PC-3 (cell line): ENCODE measurements around the gene CPVL. TPM values are rescaled to one million over a fixed set of nuclear protein-coding genes. Genes with fewer than 3 reads are reported as not detected.
A peak's percentile ranks its signal among the peaks of the same experiment; 100 is the strongest.
"Not testable (repeated sequence)": the region's sequence is repeated elsewhere in the genome, so short reads cannot be mapped to it uniquely, and the experiment has no call there.

Experiments
- ATAC-seq: fragments of 200-7000 bp; cut with Tn5 transposase; 2 replicates; pipeline ENCODE4 v1.9.1; 2020; ENCODE audit warnings: mild to moderate bottlenecking, moderate library complexity
- BruUV-seq: library from RNA; stranded (reverse); fragments of 400-500 nt; replicated peaks from 2 replicates; lab custom pipeline; 2021; lab: Mats Ljungman, UMichigan
- CTCF ChIA-PET: fragments of 300-600 bp; sonication (Branson Sonifier 250); formaldehyde crosslinking; loops from one replicate; lab custom pipeline; 2022; ENCODE audit warnings: antibody characterized with exemption; lab: Charles Lee
- POLR2A ChIA-PET: fragments of 300-600 bp; sonication (Branson Sonifier 250); formaldehyde crosslinking; loops from one replicate; lab custom pipeline; 2022; ENCODE audit warnings: antibody characterized with exemption; ENCODE audit not compliant: unreplicated experiment; lab: Charles Lee
- DNase-seq: peaks from one replicate; pipeline ENCODE4 v3.0.0-alpha.2; 2015
- H2AFZ ChIP-seq: fragments of 300-600 bp; sonication (generic); 2 replicates; pipeline ENCODE4 v1.6.0; 2016; ENCODE audit warnings: antibody characterized with exemption, low read length
- H3F3A ChIP-seq: fragments of 300-600 bp; sonication (generic); one replicate; pipeline ENCODE4 v1.6.0; 2017; ENCODE audit warnings: antibody characterized with exemption, low read length, control low read depth, mild to moderate bottlenecking; ENCODE audit not compliant: unreplicated experiment
- H3K27ac ChIP-seq: fragments of 300-600 bp; sonication (generic); 2 replicates; pipeline ENCODE4 v1.5.1; 2016; ENCODE audit warnings: mild to moderate bottlenecking, low read length
- H3K27me3 ChIP-seq: fragments of 300-600 bp; sonication (generic); 2 replicates; pipeline ENCODE4 v1.6.1; 2016; ENCODE audit warnings: low read length, mixed read lengths
- H3K36me3 ChIP-seq: fragments of 300-600 bp; sonication (generic); 2 replicates; pipeline ENCODE4 v1.6.1; 2016; ENCODE audit warnings: low read depth, mixed run types, low read length, mixed read lengths
- H3K4me1 ChIP-seq: fragments of 300-600 bp; sonication (generic); 2 replicates; pipeline ENCODE4 v1.5.1; 2016; ENCODE audit warnings: low read length; ENCODE audit not compliant: insufficient read depth
- H3K4me2 ChIP-seq: fragments of 300-600 bp; sonication (generic); 2 replicates; pipeline ENCODE4 v1.6.0; 2016; ENCODE audit warnings: low read length
- H3K4me3 ChIP-seq: fragments of 300-600 bp; sonication (generic); 2 replicates; pipeline ENCODE4 v1.5.1; 2016; ENCODE audit warnings: mild to moderate bottlenecking, low read length, mixed read lengths
- H3K79me2 ChIP-seq: fragments of 300-600 bp; sonication (generic); 2 replicates; pipeline ENCODE4 v1.6.1; 2017; ENCODE audit warnings: low read length, mixed read lengths
- H3K9ac ChIP-seq: fragments of 300-600 bp; sonication (generic); 2 replicates; pipeline ENCODE4 v1.6.0; 2016; ENCODE audit warnings: mild to moderate bottlenecking, low read length
- H3K9me2 ChIP-seq: fragments of 300-600 bp; sonication (generic); replicated peaks from 2 replicates; pipeline ENCODE4 v1.6.1; 2016; ENCODE audit warnings: mixed run types, low read length, mixed read lengths
- H3K9me3 ChIP-seq: fragments of 300-600 bp; sonication (generic); 2 replicates; pipeline ENCODE4 v1.6.1; 2016; ENCODE audit warnings: low read length, mixed read lengths
- H4K20me1 ChIP-seq: fragments of 300-600 bp; sonication (generic); 2 replicates; pipeline ENCODE4 v1.6.1; 2016; ENCODE audit warnings: low read length, mixed read lengths
- EZH2 ChIP-seq: fragments of 300-600 bp; sonication (generic); IDR thresholded peaks from one replicate; pipeline ENCODE4 v1.6.1; 2017; ENCODE audit warnings: antibody characterized with exemption, mild to moderate bottlenecking, low read length; ENCODE audit not compliant: unreplicated experiment
- EZH2phosphoT487 ChIP-seq: fragments of 300-600 bp; sonication (generic); IDR thresholded peaks from 2 replicates; pipeline ENCODE4 v1.6.1; 2018; ENCODE audit warnings: mild to moderate bottlenecking, antibody characterized with exemption, low read length, borderline replicate concordance
- intact Hi-C: fragments of 100-400 bp; cut with micrococcal nuclease; formaldehyde crosslinking; loops from 2 replicates; pipeline ENCODE4 v1.9.0; 2023
- total RNA-seq: library from RNA; depleted of rRNA; stranded (reverse); fragments of >200 nt; gene quantifications from 2 replicates; pipeline ENCODE4 v1.2.3, GENCODE V29; 2014
- TF ChIP-seq, protein P1 (sequence below): fragments of 300-600 bp; sonication (generic); conservative IDR thresholded peaks from 2 replicates; pipeline ENCODE4 v1.5.1; 2017; ENCODE audit warnings: antibody characterized with exemption, low read depth, mild to moderate bottlenecking, low read length

The CPVL gene
- total RNA-seq, 1 experiment from 2014 or later = 14.7 TPM

DNA sequence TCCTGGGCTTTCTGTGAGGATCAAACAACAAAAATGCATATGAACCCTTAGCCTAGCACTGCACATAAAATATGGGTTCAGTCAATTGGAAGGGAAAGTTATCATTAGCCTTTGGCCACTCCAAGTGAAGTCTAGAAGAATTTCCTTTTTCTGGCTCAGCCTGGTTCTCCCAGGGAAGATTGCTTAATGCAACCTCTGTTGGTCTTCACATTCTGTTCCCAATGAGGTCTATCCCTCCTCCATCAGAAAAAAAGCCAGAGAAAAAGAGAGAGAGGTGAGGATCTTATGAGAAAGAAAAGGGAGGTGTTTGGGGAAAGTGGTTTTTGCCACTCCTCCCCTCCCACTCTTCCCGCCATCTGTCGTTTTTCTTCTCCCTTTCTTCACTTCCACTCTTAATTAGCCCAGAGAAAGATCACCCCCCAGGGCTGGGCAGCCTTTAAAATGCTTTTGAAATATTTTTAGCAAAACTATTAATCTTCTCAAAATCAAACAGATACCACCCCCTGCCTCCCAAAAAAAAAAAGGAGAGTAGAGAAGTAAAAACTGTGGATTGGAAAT is 31.1 kb downstream of the CPVL start:
- no peaks in the 10 kb centered on the region for H3K27me3 ChIP-seq
- ChIA-PET POLR2A (no interaction called here), CTCF (interaction anchor here (2.5 kb wide), 1 partner anchor 75 kb away, joined by 18 read pairs; no protein-coding TSS in a partner anchor)
- no peak overlapping the region for H3K9ac ChIP-seq
- no peaks in the 10 kb centered on the region for H3K79me2 ChIP-seq
- ATAC-seq (no peak), DNase-seq (no peak)
- no peak overlapping the region for H2AFZ ChIP-seq
- TF ChIP-seq, protein P1, sequence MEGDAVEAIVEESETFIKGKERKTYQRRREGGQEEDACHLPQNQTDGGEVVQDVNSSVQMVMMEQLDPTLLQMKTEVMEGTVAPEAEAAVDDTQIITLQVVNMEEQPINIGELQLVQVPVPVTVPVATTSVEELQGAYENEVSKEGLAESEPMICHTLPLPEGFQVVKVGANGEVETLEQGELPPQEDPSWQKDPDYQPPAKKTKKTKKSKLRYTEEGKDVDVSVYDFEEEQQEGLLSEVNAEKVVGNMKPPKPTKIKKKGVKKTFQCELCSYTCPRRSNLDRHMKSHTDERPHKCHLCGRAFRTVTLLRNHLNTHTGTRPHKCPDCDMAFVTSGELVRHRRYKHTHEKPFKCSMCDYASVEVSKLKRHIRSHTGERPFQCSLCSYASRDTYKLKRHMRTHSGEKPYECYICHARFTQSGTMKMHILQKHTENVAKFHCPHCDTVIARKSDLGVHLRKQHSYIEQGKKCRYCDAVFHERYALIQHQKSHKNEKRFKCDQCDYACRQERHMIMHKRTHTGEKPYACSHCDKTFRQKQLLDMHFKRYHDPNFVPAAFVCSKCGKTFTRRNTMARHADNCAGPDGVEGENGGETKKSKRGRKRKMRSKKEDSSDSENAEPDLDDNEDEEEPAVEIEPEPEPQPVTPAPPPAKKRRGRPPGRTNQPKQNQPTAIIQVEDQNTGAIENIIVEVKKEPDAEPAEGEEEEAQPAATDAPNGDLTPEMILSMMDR = no peak
- TF ChIP-seq EZH2 = no peak
- no peak for TF ChIP-seq EZH2phosphoT487
- no peak overlapping the region for H3K4me2 ChIP-seq
- H4K20me1 ChIP-seq = no peaks in the 10 kb centered on the region
- no TSS peak for BruUV-seq
- no peak overlapping the region for H3K27ac ChIP-seq
- H3K9me3 ChIP-seq = no peaks in the 10 kb centered on the region
- intact Hi-C loops = loop anchor here (10.0 kb wide), 1 partner anchor 450 kb away; the partner anchor contains the start of gene PRR15
- H3K4me1 ChIP-seq = peaks cover 40% of the 10 kb centered on the region
- no peaks in the 10 kb centered on the region for H3K9me2 ChIP-seq
- no peaks in the 10 kb centered on the region for H3K36me3 ChIP-seq
- no peaks in the 10 kb centered on the region for H3F3A ChIP-seq
- H3K4me3 ChIP-seq = no peak overlapping the region

DNA sequence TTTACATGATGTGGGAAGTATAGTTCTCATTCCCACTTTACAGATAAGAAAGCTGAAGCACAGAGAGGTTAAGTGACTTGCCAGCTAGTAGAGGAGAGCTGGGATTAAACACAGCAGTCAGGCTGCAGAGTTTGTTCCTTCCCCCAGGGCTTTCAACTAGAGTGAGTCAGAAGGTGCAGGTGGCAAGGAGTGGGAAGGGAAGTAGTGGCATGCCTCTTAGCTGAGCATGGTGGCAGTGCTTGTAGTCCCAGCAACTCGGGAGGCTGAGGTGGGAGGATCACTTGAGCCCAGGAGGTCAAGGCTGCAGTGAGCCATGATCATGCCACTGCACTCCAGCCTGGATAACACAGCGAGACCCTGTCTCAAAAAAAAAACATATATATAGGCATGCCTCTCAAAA is 32.1 kb downstream of the CPVL start:
- peak; percentile 79 for ATAC-seq
- peak overlapping the region; percentile 1; the same call in 1 of the 2 replicates for H3K4me3 ChIP-seq
- POLR2A ChIA-PET = not testable (repeated sequence)

DNA sequence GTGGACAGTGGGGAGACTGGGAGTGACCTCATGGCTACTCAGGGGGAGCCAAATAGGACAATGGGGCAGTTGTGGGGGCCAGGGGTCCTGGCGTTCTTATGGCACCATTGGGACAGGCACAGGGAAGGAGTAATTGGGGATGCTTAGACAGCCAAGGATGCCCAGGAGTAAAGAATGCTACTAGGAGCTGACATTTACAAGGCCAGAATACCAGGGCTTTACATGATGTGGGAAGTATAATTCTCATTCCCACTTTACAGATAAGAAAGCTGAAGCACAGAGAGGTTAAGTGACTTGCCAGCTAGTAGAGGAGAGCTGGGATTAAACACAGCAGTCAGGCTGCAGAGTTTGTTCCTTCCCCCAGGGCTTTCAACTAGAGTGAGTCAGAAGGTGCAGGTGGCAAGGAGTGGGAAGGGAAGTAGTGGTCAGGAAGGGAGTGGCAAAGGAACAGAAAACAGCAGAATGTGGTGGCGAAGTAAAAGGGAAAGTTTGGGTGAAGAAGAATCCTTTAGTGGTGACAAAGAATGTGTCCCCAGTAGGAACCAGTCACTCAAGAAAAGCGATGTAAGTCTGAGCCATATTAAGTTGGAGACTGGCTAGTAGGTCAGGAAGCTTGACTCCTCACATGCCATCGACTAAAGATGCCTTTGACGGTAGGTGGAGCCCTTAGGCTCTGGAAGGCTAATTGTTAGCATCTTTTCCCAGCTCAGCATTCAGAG is 32.8 kb downstream of the CPVL start:
- Histone ChIP-seq H3F3A (no peaks in the 10 kb centered on the region), H3K79me2 (no peaks in the 10 kb centered on the region), H3K36me3 (no peaks in the 10 kb centered on the region), H3K9me2 (no peaks in the 10 kb centered on the region), H3K4me2 (peak overlapping the region; percentile 71), H3K27me3 (no peaks in the 10 kb centered on the region), H3K4me1 (peaks cover 51% of the 10 kb centered on the region), H3K9ac (peak overlapping the region; percentile 23; the same call in 1 of the 2 replicates), H3K27ac (peak overlapping the region; percentile 76), H3K9me3 (no peaks in the 10 kb centered on the region), H3K4me3 (peak overlapping the region; percentile 1; the same call in 1 of the 2 replicates), H4K20me1 (no peaks in the 10 kb centered on the region), H2AFZ (no peak overlapping the region)
- ChIA-PET CTCF (interaction anchor here (0.6 to 2.5 kb wide), 11 partner anchors 14 to 393 kb away, joined by 3 to 18 read pairs (median 4); partner anchors contain the start of gene CPVL), POLR2A (interaction anchor here (0.6 kb wide), 1 partner anchor 1235 kb away, joined by 16 read pairs; no protein-coding TSS in a partner anchor)
- no peak for TF ChIP-seq EZH2phosphoT487
- TF ChIP-seq EZH2 = no peak
- TF ChIP-seq, protein P1 = peak; percentile 74
- intact Hi-C loops = loop anchor here (1.0 to 10.0 kb wide), 6 partner anchors 34 to 451 kb away; partner anchors contain the start of genes CPVL and PRR15
- ATAC-seq (peak; percentile 90), DNase-seq (peak; percentile 89)
- BruUV-seq = no TSS peak

More for the DNA sequence above, 32.1 kb downstream of the CPVL start:
- not testable (repeated sequence) for H3K79me2 ChIP-seq, H3K36me3 ChIP-seq, H3K9me2 ChIP-seq, H3K27me3 ChIP-seq, H3K9me3 ChIP-seq, H2AFZ ChIP-seq, H4K20me1 ChIP-seq, H3F3A ChIP-seq, BruUV-seq
- H3K4me1 ChIP-seq = peaks cover 49% of the 10 kb centered on the region
- peak; percentile 24 for DNase-seq
- 0 out of 2 replicates have a peak overlapping the region, but pooled peaks have one; percentile 9 for H3K9ac ChIP-seq
- H3K27ac ChIP-seq = peak overlapping the region; percentile 76
- peak overlapping the region; percentile 71 for H3K4me2 ChIP-seq
- intact Hi-C loops = loop anchor here (1.0 to 10.0 kb wide), 4 partner anchors 33 to 451 kb away; partner anchors contain the start of genes CPVL and PRR15
- CTCF ChIA-PET = interaction anchor here (1.0 to 2.5 kb wide), 7 partner anchors 33 to 294 kb away, joined by 4 to 18 read pairs (median 9); partner anchors contain the start of gene CPVL
